ENCODE measurements around the gene PNKD.
"Not testable (repeated sequence)": the region's sequence is repeated elsewhere in the genome, so short reads cannot be mapped to it uniquely, and the experiment has no call there.

Gene PNKD

DNA sequence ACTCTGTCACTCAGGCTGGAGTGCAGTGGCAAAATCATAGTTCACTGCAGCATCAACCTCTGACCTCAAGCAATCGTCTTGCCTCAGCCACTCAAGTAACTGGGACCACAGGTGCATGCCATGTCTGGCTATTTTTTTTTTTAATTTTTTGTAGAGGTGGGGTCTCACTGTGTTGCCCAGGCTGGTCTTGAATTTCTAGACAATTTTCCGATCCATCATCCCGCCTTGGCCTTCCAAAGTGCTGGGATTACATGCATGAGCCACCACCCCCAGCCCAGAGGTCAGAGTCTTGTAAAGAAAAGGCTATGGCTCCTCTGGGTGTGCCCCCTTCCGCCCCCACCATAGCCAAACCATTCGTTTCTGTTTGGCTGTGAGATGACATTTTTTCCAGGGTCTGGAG, 35.1 kb downstream of the PNKD start:
- H3K4me3 ChIP-seq (ENCODE audit: low read depth, low read length): no peak overlapping the region
- no peak for TF ChIP-seq POLR2A (IDR thresholded peaks at IDR 0.05; ENCODE audit: extremely low read depth, insufficient read length)
- TF ChIP-seq, protein P1, sequence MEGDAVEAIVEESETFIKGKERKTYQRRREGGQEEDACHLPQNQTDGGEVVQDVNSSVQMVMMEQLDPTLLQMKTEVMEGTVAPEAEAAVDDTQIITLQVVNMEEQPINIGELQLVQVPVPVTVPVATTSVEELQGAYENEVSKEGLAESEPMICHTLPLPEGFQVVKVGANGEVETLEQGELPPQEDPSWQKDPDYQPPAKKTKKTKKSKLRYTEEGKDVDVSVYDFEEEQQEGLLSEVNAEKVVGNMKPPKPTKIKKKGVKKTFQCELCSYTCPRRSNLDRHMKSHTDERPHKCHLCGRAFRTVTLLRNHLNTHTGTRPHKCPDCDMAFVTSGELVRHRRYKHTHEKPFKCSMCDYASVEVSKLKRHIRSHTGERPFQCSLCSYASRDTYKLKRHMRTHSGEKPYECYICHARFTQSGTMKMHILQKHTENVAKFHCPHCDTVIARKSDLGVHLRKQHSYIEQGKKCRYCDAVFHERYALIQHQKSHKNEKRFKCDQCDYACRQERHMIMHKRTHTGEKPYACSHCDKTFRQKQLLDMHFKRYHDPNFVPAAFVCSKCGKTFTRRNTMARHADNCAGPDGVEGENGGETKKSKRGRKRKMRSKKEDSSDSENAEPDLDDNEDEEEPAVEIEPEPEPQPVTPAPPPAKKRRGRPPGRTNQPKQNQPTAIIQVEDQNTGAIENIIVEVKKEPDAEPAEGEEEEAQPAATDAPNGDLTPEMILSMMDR (IDR thresholded peaks at IDR 0.05; ENCODE audit: low read depth, low read length): no peak
- TF ChIP-seq MYC (IDR thresholded peaks at IDR 0.05; ENCODE audit: low read depth, low read length): no peak
- TF ChIP-seq, protein P2, sequence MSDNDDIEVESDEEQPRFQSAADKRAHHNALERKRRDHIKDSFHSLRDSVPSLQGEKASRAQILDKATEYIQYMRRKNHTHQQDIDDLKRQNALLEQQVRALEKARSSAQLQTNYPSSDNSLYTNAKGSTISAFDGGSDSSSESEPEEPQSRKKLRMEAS (IDR thresholded peaks at IDR 0.05; ENCODE audit: low read depth, low read length): no peak
- DNase-seq (ENCODE audit: low read depth): no peak

DNA sequence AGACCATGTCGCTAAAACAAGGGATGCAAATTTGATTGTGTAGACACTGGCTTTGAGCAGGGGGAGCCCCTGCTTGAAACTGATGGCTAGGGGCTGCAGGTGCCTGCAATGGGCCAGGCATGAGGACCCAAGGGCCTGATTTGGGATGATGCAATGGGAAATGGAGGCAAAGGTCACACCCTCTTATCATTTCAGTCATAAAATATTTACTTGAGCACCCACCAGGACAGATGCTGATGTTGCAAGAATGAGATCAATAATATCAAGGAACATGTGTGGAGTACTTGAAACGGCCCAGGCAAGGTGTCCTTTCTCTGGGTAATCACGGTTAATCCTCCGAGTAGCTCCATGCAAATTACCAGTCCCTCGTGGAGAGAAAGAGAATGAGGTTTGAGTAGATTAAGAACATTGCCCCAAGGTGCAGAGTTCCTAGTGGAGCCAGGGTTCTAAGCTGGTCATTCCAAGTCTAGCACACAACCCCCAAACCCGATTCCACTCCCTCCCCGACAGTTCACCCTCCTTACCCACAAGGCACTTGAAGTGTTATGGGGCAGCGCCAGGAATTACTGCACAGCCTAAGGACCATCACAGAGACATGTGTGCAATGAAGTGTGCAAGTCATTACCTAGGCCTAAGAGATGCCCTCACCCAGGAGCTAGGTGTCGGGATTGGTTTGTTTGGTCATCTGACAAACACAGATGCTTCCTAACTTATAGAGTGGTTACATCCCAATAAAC, 36.0 kb downstream of the PNKD start:
- DNase-seq (ENCODE audit: low read depth): no peak
- H3K4me3 ChIP-seq (ENCODE audit: low read depth, low read length): no peak overlapping the region

DNA sequence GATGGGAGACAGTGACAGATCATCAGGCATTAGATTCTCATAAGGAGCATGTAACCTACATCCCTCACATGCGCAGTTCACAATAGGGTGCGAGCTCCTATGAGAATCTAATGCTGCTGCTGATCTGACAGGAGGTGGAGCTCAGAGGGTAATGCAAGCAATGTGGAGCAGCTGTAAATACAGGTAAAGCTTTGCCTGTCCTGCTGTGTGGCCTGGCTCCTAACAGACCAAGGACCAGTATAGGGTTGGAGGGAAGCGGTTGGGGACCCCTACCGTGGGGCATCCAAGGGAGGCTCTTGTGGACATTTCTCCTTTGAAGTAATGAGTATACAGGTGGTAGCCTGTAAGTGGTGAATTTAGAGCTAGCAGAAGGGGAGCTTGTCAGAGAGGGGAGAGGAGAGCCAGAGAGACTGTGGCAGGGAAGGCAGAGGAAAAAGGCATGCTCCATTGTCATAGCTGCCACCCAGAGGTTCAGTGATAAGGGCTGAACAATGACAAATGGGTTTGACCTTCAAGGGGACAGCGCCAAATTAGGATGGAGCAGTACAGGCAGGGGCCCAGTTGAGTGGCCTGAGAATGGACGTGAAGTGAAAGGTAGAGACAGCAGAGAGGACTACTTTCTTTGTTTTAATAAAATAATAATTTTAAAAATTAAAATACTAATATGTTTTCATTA, 37.2 kb downstream of the PNKD start:
- no peak overlapping the region for H3K4me3 ChIP-seq (ENCODE audit: low read depth, low read length)
- TF ChIP-seq MYC (IDR thresholded peaks at IDR 0.05; ENCODE audit: low read depth, low read length): no peak
- no peak for TF ChIP-seq POLR2A (IDR thresholded peaks at IDR 0.05; ENCODE audit: extremely low read depth, insufficient read length)
- TF ChIP-seq, protein P1 (IDR thresholded peaks at IDR 0.05; ENCODE audit: low read depth, low read length): no peak
- TF ChIP-seq, protein P2 (IDR thresholded peaks at IDR 0.05; ENCODE audit: low read depth, low read length): no peak
- DNase-seq (ENCODE audit: low read depth): no peak

More for the DNA sequence above, 36.0 kb downstream of the PNKD start:
- TF ChIP-seq MYC (IDR thresholded peaks at IDR 0.05; ENCODE audit: low read depth, low read length): no peak
- TF ChIP-seq, protein P1 (IDR thresholded peaks at IDR 0.05; ENCODE audit: low read depth, low read length): no peak
- no peak for TF ChIP-seq POLR2A (IDR thresholded peaks at IDR 0.05; ENCODE audit: extremely low read depth, insufficient read length)
- TF ChIP-seq, protein P2 (IDR thresholded peaks at IDR 0.05; ENCODE audit: low read depth, low read length): no peak

DNA sequence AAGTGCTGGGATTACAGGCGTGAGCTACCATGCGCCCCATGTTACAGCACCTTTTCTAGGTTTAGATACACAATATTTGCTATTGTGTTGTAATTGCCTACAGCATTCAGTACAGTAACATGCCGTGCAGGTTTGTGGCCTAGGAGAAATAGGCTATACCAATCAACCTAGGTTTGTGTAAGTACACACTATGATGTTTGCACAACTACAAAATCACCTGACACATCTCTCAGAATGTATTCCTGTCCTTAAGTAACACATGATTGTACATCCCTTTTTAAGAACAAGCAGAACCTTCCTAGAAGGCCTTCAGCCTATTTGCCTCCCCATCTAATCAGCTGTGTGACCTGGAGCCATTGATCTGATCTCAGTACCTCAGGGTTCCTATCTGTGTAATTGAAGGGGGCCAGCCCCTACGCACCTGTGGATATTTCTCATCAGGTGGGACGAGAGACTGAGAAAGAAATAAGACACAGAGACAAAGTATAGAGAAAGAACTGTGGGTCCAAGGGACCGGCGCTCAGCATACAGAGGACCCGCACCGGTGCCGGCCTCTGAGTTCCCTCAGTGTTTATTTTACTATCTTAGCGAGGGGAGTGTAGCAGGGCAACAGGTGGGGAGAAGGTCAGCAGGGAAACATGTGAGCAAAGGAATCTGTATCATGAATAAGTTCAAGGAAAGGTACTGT, 40.7 kb downstream of the PNKD start:
- TF ChIP-seq MYC (IDR thresholded peaks at IDR 0.05; ENCODE audit: low read depth, low read length) (no peak), POLR2A (IDR thresholded peaks at IDR 0.05; ENCODE audit: extremely low read depth, insufficient read length) (no peak)
- TF ChIP-seq, protein P2 (IDR thresholded peaks at IDR 0.05; ENCODE audit: low read depth, low read length): no peak
- TF ChIP-seq, protein P1 (IDR thresholded peaks at IDR 0.05; ENCODE audit: low read depth, low read length): no peak
- no peak for DNase-seq (ENCODE audit: low read depth)
- no peak overlapping the region for H3K4me3 ChIP-seq (ENCODE audit: low read depth, low read length)

DNA sequence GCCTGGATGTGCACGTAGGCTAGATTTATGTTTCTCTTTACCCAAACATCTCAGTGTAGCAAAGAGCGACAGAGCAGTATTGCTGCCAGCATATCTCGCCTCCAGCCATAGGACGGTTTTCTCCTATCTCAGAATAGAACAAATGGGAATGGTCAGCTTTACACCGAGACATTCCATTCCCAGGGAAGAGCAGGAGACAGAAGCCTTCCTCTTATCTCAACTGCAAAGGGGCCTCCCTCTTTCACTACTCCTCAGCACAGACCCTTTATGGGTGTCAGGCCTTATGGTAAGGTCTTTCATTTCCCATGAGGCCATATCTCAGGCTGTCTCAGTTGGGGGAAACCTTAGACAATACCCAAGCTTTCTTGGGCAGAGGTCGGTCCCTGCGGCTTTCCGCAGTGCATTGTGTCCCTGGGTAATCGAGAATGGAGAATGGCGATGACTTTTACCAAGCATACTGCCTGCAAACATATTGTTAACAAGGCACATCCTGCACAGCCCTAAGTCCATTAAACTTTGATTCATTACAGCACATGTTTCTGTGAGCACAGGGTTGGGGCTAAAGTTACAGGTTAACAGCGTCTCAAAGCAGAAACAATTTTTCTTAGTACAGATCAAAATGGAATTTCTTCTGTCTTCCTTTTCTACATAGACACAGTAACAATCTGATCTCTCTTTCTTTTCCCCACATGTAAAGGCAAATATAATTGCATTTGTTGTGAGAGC, 41.4 kb downstream of the PNKD start:
- H3K4me3 ChIP-seq (ENCODE audit: low read depth, low read length); DNase-seq (ENCODE audit: low read depth): not testable (repeated sequence)

Data from NB4 (cell line).